ENCODE results near the gene HCFC1R1. TPM values are rescaled to one million over a fixed set of nuclear protein-coding genes. Genes with fewer than 3 reads are reported as not detected.

HCFC1R1 gene
- polyA plus RNA-seq, 1 of the 3 experiments (the other 2 are of a cell fraction): 54.9 TPM

GRCh38 chr16:3051494-3051893, 27.8 kb upstream of the HCFC1R1 start:
- H4K20me1 ChIP-seq (ENCODE audit: insufficient read depth): no peaks in the 10 kb centered on the region
- H3K4me1 ChIP-seq (ENCODE audit: control insufficient read depth in 1 of 2, insufficient read depth in 2 of 2, low read depth in 1 of 2, low read length in 1 of 2): no peaks in the 10 kb centered on the region
- peaks cover 4% of the 10 kb centered on the region for H3F3A ChIP-seq (replicated peaks; ENCODE audit: insufficient read depth)
- no peaks in the 10 kb centered on the region for H3K9me2 ChIP-seq
- no peak overlapping the region for H3K4me3 ChIP-seq (ENCODE audit: low read depth in 2 of 2, low read length in 1 of 2)
- H3K9ac ChIP-seq: no peak overlapping the region
- H3K79me2 ChIP-seq (ENCODE audit: insufficient read depth): no peaks in the 10 kb centered on the region
- H3K36me3 ChIP-seq (replicated peaks in 1 of 2; ENCODE audit: control insufficient read depth in 1 of 2, insufficient read depth in 2 of 2, low read length in 1 of 2): no peaks in the 10 kb centered on the region
- H2AFZ ChIP-seq (ENCODE audit: low read depth): no peak overlapping the region
- no peak for DNase-seq
- ChIA-PET POLR2A (interaction anchor here (0.5 to 0.8 kb wide), 2 partner anchors 27 to 42 kb away, joined by 3 read pairs; no protein-coding TSS in a partner anchor), CTCF (interaction anchor here (0.7 to 5.8 kb wide), 5 partner anchors 8 to 124 kb away, joined by 3 to 57 read pairs (median 3); no protein-coding TSS in a partner anchor)
- no peak overlapping the region for H3K27ac ChIP-seq (ENCODE audit: low read depth in 2 of 2, low read length in 1 of 2)
- no peak overlapping the region for H3K4me2 ChIP-seq
- H3K27me3 ChIP-seq (ENCODE audit: insufficient read depth): peaks cover 32% of the 10 kb centered on the region
- TF ChIP-seq FOXM1 (IDR thresholded peaks at IDR 0.05; ENCODE audit: low read depth) (no peak), IRF3 (IDR thresholded peaks at IDR 0.05; ENCODE audit: low read depth, low read length) (no peak), YY1 (IDR thresholded peaks at IDR 0.05; ENCODE audit: low read depth) (no peak)
- 76% methylated on average over 9 of the region's 9 CpGs for WGBS (ENCODE audit: low lambda C conversion rate)
- no peaks in the 10 kb centered on the region for H3K9me3 ChIP-seq

- POLR2A ChIA-PET: no interaction called here
- no peaks in the 10 kb centered on the region for H4K20me1 ChIP-seq (ENCODE audit: insufficient read depth)
- CTCF ChIA-PET: interaction anchor here (0.9 to 5.8 kb wide), 4 partner anchors 9 to 124 kb away, joined by 3 to 57 read pairs (median 3); no protein-coding TSS in a partner anchor
- no peaks in the 10 kb centered on the region for H3K9me3 ChIP-seq
- peaks cover 37% of the 10 kb centered on the region for H3K27me3 ChIP-seq (ENCODE audit: insufficient read depth)
- no peaks in the 10 kb centered on the region for H3K36me3 ChIP-seq (replicated peaks in 1 of 2; ENCODE audit: control insufficient read depth in 1 of 2, insufficient read depth in 2 of 2, low read length in 1 of 2)
- H2AFZ ChIP-seq (ENCODE audit: low read depth): no peak overlapping the region
- H3K79me2 ChIP-seq (ENCODE audit: insufficient read depth): no peaks in the 10 kb centered on the region
- no peak overlapping the region for H3K27ac ChIP-seq (ENCODE audit: low read depth in 2 of 2, low read length in 1 of 2)
- no peaks in the 10 kb centered on the region for H3K9me2 ChIP-seq
- no peak overlapping the region for H3K4me3 ChIP-seq (ENCODE audit: low read depth in 2 of 2, low read length in 1 of 2)
- peaks cover 4% of the 10 kb centered on the region for H3F3A ChIP-seq (replicated peaks; ENCODE audit: insufficient read depth)
- TF ChIP-seq TCF12 (IDR thresholded peaks at IDR 0.05): no peak
- TF ChIP-seq FOSL2 (IDR thresholded peaks at IDR 0.05; ENCODE audit: borderline replicate concordance, low read depth): no peak
- no peak for TF ChIP-seq POLR2AphosphoS5 (IDR thresholded peaks at IDR 0.05; ENCODE audit: low read depth, low read length)
- no peak for TF ChIP-seq IRF3 (IDR thresholded peaks at IDR 0.05; ENCODE audit: low read depth, low read length)
- no peak for TF ChIP-seq MEF2A (IDR thresholded peaks at IDR 0.05; ENCODE audit: borderline replicate concordance, low read depth)
- TF ChIP-seq EP300 (IDR thresholded peaks at IDR 0.05; ENCODE audit: borderline replicate concordance in 1 of 2, low read depth in 1 of 2, low read length in 1 of 2): no peak
- no peak for TF ChIP-seq CHD2 (IDR thresholded peaks at IDR 0.05; ENCODE audit: low read length, partially characterized antibody)
- TF ChIP-seq FOXJ3 (CRISPR knock-in tag; IDR thresholded peaks at IDR 0.05): no peak
- no peak for TF ChIP-seq RFX5 (IDR thresholded peaks at IDR 0.05; ENCODE audit: low read length)
- TF ChIP-seq JUND (IDR thresholded peaks at IDR 0.05): no peak
- TF ChIP-seq MXI1 (IDR thresholded peaks at IDR 0.05; ENCODE audit: low read depth, low read length): no peak
- no peak for TF ChIP-seq FOXM1 (IDR thresholded peaks at IDR 0.05; ENCODE audit: low read depth)
- TF ChIP-seq ZBTB33 (IDR thresholded peaks at IDR 0.05; ENCODE audit: borderline replicate concordance, low read depth): no peak
- no peak for TF ChIP-seq CTCF (IDR thresholded peaks at IDR 0.05)
- no peak for TF ChIP-seq EZH2phosphoT487 (IDR thresholded peaks at IDR 0.05; ENCODE audit: borderline replicate concordance, low read depth)
- TF ChIP-seq USF1 (IDR thresholded peaks at IDR 0.05; ENCODE audit: borderline replicate concordance, low read depth): no peak
- no peak for TF ChIP-seq MAX (IDR thresholded peaks at IDR 0.05; ENCODE audit: low read depth)
- TF ChIP-seq SMC3 (IDR thresholded peaks at IDR 0.05; ENCODE audit: low read depth, low read length): no peak
- no peak overlapping the region for H3K9ac ChIP-seq
- WGBS (ENCODE audit: low lambda C conversion rate): 59% methylated on average over 4 of the region's 4 CpGs
- H3K4me1 ChIP-seq (ENCODE audit: control insufficient read depth in 1 of 2, insufficient read depth in 2 of 2, low read depth in 1 of 2, low read length in 1 of 2): no peaks in the 10 kb centered on the region; a peak in 1 of 4 replicates
- no peak for DNase-seq
- H3K4me2 ChIP-seq: no peak overlapping the region
These were observed 27.3 kb upstream of the HCFC1R1 start for GRCh38 chr16:3051009-3051408.
